Osteoblast (primary cell): ENCODE results near the gene DTX1. TPM values are rescaled to one million over a fixed set of nuclear protein-coding genes. Genes with fewer than 3 reads are reported as not detected.

ENCODE experiments used
- DNase-seq: peaks from one replicate; pipeline ENCODE4 v3.0.0; 2011; ENCODE audit warnings: low spot score, mixed read lengths; ENCODE audit not compliant: insufficient read length; ENCODE audit errors: missing footprints
- H2AFZ ChIP-seq: 2 replicates; pipeline ENCODE4 v1.6.0; 2011; ENCODE audit warnings: mild to moderate bottlenecking, low read length
- H3K27ac ChIP-seq: 2 replicates; pipeline ENCODE4 v1.5.1; 2011; ENCODE audit warnings: mild to moderate bottlenecking, low read depth, low read length, moderate library complexity
- H3K27me3 ChIP-seq: 2 replicates; pipeline ENCODE4 v1.6.0; 2012; ENCODE audit warnings: mild to moderate bottlenecking, control low read depth, inconsistent platforms, low read length, moderate library complexity; ENCODE audit not compliant: insufficient read depth
- H3K36me3 ChIP-seq: 2 replicates; pipeline ENCODE4 v1.5.1; 2011; ENCODE audit warnings: mild to moderate bottlenecking, low read length, control low read depth, moderate library complexity; ENCODE audit not compliant: insufficient read depth
- H3K4me1 ChIP-seq: 2 replicates; pipeline ENCODE4 v1.5.1; 2011; ENCODE audit warnings: mild to moderate bottlenecking, low read length, control low read depth, moderate library complexity; ENCODE audit not compliant: insufficient read depth
- H3K4me2 ChIP-seq: 2 replicates; pipeline ENCODE4 v1.6.0; 2011; ENCODE audit warnings: mild to moderate bottlenecking, low read length; ENCODE audit not compliant: insufficient read depth
- H3K4me3 ChIP-seq: fragments of 200-600 bp; sonication (generic); 3 replicates; pipeline ENCODE4 v1.5.1; 2012; ENCODE audit warnings: mild to moderate bottlenecking, low read length, inconsistent platforms; ENCODE audit not compliant: insufficient read depth
- H3K79me2 ChIP-seq: 2 replicates; pipeline ENCODE4 v1.6.0; 2012; ENCODE audit warnings: mild to moderate bottlenecking, low read length, control low read depth, inconsistent platforms; ENCODE audit not compliant: insufficient read depth
- H3K9me3 ChIP-seq: 2 replicates; pipeline ENCODE4 v1.5.1; 2011; ENCODE audit warnings: low read depth, low read length, control low read depth
- H4K20me1 ChIP-seq: 2 replicates; pipeline ENCODE4 v1.6.0; 2012; ENCODE audit warnings: mild to moderate bottlenecking, low read length, control low read depth; ENCODE audit not compliant: insufficient read depth
- CTCF ChIP-seq: IDR thresholded peaks from 2 replicates; pipeline ENCODE4 v1.5.1; 2011; ENCODE audit warnings: mild to moderate bottlenecking, low read depth, low read length, moderate library complexity; ENCODE audit errors: extremely low read depth
- total RNA-seq: library from RNA; depleted of rRNA; stranded (reverse); fragments of >200 nt; gene quantifications from 2 replicates; pipeline ENCODE4 v1.2.3, GENCODE V29; 2012

DTX1 gene
- total RNA-seq, 1 donor = under 0.01 TPM

GRCh38 chr12:113065126-113066007 lies 8.8 kb downstream of the DTX1 start:
- TF ChIP-seq CTCF = no peak
- H3K4me3 ChIP-seq = no peak overlapping the region
- DNase-seq = peak; percentile 92
- H3K4me2 ChIP-seq = no peak overlapping the region
- no peaks in the 10 kb centered on the region for H3K4me1 ChIP-seq
- no peaks in the 10 kb centered on the region for H3K27me3 ChIP-seq
- H2AFZ ChIP-seq = no peak overlapping the region
- no peaks in the 10 kb centered on the region for H3K9me3 ChIP-seq
- no peaks in the 10 kb centered on the region for H3K79me2 ChIP-seq
- no peak overlapping the region for H3K27ac ChIP-seq
- no peaks in the 10 kb centered on the region for H4K20me1 ChIP-seq
- no peaks in the 10 kb centered on the region for H3K36me3 ChIP-seq

- Histone ChIP-seq H4K20me1 (no peaks in the 10 kb centered on the region), H3K4me2 (no peak overlapping the region), H2AFZ (no peak overlapping the region), H3K27ac (no peak overlapping the region), H3K4me1 (no peaks in the 10 kb centered on the region), H3K36me3 (no peaks in the 10 kb centered on the region), H3K27me3 (no peaks in the 10 kb centered on the region), H3K4me3 (no peak overlapping the region), H3K9me3 (no peaks in the 10 kb centered on the region), H3K79me2 (no peaks in the 10 kb centered on the region)
- TF ChIP-seq CTCF = no peak
- DNase-seq = peak; percentile 39
Measured at GRCh38 chr12:113066813-113067400, 10.4 kb downstream of the DTX1 start.

- no peaks in the 10 kb centered on the region for H3K4me1 ChIP-seq
- no peaks in the 10 kb centered on the region for H3K79me2 ChIP-seq
- no peak overlapping the region for H3K27ac ChIP-seq
- no peak for TF ChIP-seq CTCF
- H3K4me3 ChIP-seq = no peak overlapping the region
- H2AFZ ChIP-seq = no peak overlapping the region
- H3K4me2 ChIP-seq = no peak overlapping the region
- H3K36me3 ChIP-seq = no peaks in the 10 kb centered on the region
- no peaks in the 10 kb centered on the region for H3K27me3 ChIP-seq
- no peaks in the 10 kb centered on the region for H3K9me3 ChIP-seq
- peak; percentile 80 for DNase-seq
- no peaks in the 10 kb centered on the region for H4K20me1 ChIP-seq
Measured at GRCh38 chr12:113067987-113068935, 11.7 kb downstream of the DTX1 start.
